Ishikawa (cell line): ENCODE measurements around the gene SVBP.

ENCODE experiments used
- CEBPB ChIP-seq: IDR thresholded peaks from 2 replicates; pipeline ENCODE4 v1.6.1; 2012
- CREB1 ChIP-seq: IDR thresholded peaks from 2 replicates; pipeline ENCODE4 v1.6.1; 2012; ENCODE audit warnings: low read depth
- EGR1 ChIP-seq: IDR thresholded peaks from 2 replicates; pipeline ENCODE4 v1.6.1; 2012
- EP300 ChIP-seq: IDR thresholded peaks from 2 replicates; pipeline ENCODE4 v1.6.1; 2012; ENCODE audit warnings: borderline replicate concordance
- FOXM1 ChIP-seq: IDR thresholded peaks from 2 replicates; pipeline ENCODE4 v1.6.1; 2012; ENCODE audit warnings: low read depth, borderline replicate concordance
- NFIC ChIP-seq: IDR thresholded peaks from 2 replicates; pipeline ENCODE4 v1.6.1; 2012
- RAD21 ChIP-seq: IDR thresholded peaks from 2 replicates; pipeline ENCODE4 v1.6.1; 2012; ENCODE audit warnings: low read depth
- TAF1 ChIP-seq: IDR thresholded peaks from 2 replicates; pipeline ENCODE4 v1.6.1; 2012; ENCODE audit warnings: low read depth, mild to moderate bottlenecking
- TCF12 ChIP-seq: IDR thresholded peaks from 2 replicates; pipeline ENCODE4 v1.6.1; 2012; ENCODE audit warnings: low read depth
- TEAD4 ChIP-seq: IDR thresholded peaks from 2 replicates; pipeline ENCODE4 v1.6.1; 2012
- YY1 ChIP-seq: IDR thresholded peaks from 2 replicates; pipeline ENCODE4 v1.6.1; 2012; ENCODE audit warnings: low read depth
- ZBTB7A ChIP-seq: IDR thresholded peaks from 2 replicates; pipeline ENCODE4 v1.6.1; 2012; ENCODE audit warnings: low read depth
- TF ChIP-seq, protein P1 (sequence below): IDR thresholded peaks from 2 replicates; pipeline ENCODE4 v1.6.1; 2012
- TF ChIP-seq, protein P2 (sequence below): IDR thresholded peaks from 2 replicates; pipeline ENCODE4 v1.6.1; 2012; ENCODE audit warnings: low read depth, mild to moderate bottlenecking
- TF ChIP-seq, protein P3 (sequence below): IDR thresholded peaks from 2 replicates; pipeline ENCODE4 v1.6.1; 2012

Gene SVBP

DNA sequence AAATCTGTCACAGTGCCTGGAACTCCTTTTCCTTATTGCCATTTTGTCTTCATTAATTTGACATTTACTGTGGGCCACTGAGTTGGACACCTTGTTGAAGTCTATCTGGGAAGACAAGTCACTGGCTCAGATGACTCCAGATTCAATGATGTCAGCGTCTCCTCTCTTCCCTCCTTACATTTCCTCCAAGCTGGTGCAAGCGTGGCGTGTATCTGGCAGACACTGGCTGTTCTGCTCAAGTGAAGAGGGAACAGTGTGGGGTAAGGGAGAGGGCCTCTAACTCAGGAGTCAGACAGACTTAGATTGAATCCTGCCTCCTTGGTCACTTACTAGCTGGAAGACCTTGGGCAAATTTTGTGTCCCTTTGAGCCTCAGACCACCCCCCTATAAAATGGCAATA is 20.5 kb upstream of the SVBP start:
- TF ChIP-seq, protein P1, sequence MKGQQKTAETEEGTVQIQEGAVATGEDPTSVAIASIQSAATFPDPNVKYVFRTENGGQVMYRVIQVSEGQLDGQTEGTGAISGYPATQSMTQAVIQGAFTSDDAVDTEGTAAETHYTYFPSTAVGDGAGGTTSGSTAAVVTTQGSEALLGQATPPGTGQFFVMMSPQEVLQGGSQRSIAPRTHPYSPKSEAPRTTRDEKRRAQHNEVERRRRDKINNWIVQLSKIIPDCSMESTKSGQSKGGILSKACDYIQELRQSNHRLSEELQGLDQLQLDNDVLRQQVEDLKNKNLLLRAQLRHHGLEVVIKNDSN, result no peak
- no peak for TF ChIP-seq CREB1
- TF ChIP-seq FOXM1, result no peak
- TF ChIP-seq ZBTB7A, result no peak
- no peak for TF ChIP-seq TEAD4

DNA sequence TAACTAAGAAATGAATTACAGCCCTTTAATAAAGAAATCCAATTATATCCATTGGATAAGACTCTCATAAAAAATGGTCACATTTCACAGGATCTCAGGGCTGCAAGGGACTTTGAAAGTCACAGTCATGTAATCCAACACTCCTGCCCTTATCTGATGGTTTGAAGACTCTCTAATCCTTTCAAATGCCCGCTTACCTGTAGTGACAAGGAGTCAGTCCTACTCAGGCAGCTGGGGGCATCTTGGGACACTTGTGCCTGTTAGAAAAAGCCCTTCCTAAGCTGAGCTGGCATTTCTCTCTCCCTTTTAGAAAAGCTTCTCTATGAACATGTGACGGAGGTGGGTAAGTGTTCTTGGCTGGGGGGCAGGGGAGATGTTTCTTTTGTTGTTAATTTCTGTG is 18.2 kb upstream of the SVBP start:
- TF ChIP-seq TCF12 (no peak), EP300 (no peak), NFIC (no peak), EGR1 (no peak), ZBTB7A (no peak), TEAD4 (no peak), CREB1 (no peak), YY1 (no peak), CEBPB (no peak), RAD21 (no peak), TAF1 (no peak), FOXM1 (no peak)
- TF ChIP-seq, protein P1, result no peak
- TF ChIP-seq, protein P2, sequence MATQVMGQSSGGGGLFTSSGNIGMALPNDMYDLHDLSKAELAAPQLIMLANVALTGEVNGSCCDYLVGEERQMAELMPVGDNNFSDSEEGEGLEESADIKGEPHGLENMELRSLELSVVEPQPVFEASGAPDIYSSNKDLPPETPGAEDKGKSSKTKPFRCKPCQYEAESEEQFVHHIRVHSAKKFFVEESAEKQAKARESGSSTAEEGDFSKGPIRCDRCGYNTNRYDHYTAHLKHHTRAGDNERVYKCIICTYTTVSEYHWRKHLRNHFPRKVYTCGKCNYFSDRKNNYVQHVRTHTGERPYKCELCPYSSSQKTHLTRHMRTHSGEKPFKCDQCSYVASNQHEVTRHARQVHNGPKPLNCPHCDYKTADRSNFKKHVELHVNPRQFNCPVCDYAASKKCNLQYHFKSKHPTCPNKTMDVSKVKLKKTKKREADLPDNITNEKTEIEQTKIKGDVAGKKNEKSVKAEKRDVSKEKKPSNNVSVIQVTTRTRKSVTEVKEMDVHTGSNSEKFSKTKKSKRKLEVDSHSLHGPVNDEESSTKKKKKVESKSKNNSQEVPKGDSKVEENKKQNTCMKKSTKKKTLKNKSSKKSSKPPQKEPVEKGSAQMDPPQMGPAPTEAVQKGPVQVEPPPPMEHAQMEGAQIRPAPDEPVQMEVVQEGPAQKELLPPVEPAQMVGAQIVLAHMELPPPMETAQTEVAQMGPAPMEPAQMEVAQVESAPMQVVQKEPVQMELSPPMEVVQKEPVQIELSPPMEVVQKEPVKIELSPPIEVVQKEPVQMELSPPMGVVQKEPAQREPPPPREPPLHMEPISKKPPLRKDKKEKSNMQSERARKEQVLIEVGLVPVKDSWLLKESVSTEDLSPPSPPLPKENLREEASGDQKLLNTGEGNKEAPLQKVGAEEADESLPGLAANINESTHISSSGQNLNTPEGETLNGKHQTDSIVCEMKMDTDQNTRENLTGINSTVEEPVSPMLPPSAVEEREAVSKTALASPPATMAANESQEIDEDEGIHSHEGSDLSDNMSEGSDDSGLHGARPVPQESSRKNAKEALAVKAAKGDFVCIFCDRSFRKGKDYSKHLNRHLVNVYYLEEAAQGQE, result no peak
- TF ChIP-seq, protein P3, sequence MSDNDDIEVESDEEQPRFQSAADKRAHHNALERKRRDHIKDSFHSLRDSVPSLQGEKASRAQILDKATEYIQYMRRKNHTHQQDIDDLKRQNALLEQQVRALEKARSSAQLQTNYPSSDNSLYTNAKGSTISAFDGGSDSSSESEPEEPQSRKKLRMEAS, result no peak

DNA sequence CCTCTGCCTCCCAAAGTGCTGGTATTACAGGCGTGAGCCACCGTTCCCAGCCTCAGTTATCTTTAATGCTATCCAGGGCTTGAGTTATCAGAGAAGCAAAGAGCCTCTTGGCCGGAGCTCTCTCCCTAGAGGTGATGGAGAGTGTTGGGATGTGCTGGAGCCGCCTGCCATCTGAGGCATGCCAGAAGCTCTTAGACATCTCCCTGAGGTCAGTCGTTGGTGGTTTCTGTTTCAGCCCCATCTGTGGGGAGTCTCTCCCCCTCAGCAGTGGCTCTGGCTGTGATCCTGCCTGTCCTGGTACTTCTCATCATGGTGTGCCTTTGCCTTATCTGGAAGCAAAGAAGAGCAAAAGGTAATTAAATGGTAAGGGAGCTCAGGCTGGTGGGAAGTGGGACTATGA is 17.6 kb upstream of the SVBP start:
- TF ChIP-seq, protein P3, result no peak
- no peak for TF ChIP-seq TEAD4
- TF ChIP-seq, protein P2, result no peak
- TF ChIP-seq EGR1, result no peak
- no peak for TF ChIP-seq CEBPB
- TF ChIP-seq FOXM1, result no peak
- TF ChIP-seq, protein P1, result no peak
- no peak for TF ChIP-seq TAF1
- TF ChIP-seq ZBTB7A, result no peak
- no peak for TF ChIP-seq EP300
- TF ChIP-seq YY1, result no peak
- no peak for TF ChIP-seq CREB1
- TF ChIP-seq TCF12, result no peak
- no peak for TF ChIP-seq NFIC
- no peak for TF ChIP-seq RAD21

DNA sequence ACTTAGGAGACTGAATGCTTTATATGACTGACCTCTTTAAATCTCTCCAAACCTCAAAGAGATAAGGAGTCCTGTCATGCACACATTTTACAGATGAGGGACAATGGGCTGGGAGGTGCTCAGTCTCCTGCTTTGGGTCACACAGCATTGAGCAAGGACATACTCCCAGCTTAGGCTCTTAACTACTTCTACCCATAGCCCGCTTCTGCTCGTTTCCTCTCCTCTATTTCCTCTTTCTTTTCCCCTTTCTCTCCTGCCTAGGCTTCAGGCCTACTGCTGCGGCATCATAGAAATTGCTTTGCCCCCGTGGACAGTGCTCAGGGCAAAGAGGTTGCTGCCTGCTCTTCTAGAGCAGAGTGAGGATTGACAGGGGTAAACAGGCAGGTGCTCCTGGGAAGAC is 16.8 kb upstream of the SVBP start:
- TF ChIP-seq CREB1 (no peak), EP300 (no peak), TAF1 (no peak), RAD21 (no peak), TCF12 (no peak), CEBPB (no peak), YY1 (no peak), NFIC (no peak), FOXM1 (no peak), EGR1 (no peak), ZBTB7A (no peak), TEAD4 (no peak)
- TF ChIP-seq, protein P2, result no peak
- TF ChIP-seq, protein P3, result no peak
- TF ChIP-seq, protein P1, result no peak
